ENCODE results near the gene RBMS1.

Gene RBMS1

GRCh38 chr2:160224507-160224906 is 269.1 kb downstream of the RBMS1 start:
- H3K27ac ChIP-seq (ENCODE audit: low read length): no peak overlapping the region
- no peaks in the 10 kb centered on the region for H3K9me3 ChIP-seq (ENCODE audit: control insufficient read depth in 1 of 2, low read length in 2 of 2)
- H3K4me3 ChIP-seq (ENCODE audit: low read depth in 1 of 2, low read length in 2 of 2): no peak overlapping the region
- peaks cover 0 to 12% of the 10 kb centered on the region in 2 donors for H3K36me3 ChIP-seq (ENCODE audit: control insufficient read depth in 1 of 2, insufficient read depth in 2 of 2, low read length in 2 of 2)
- peaks cover 0 to 7% of the 10 kb centered on the region in 2 donors for H3K4me1 ChIP-seq (ENCODE audit: control insufficient read depth in 1 of 2, insufficient read depth in 2 of 2, low read length in 2 of 2)
- no peaks in the 10 kb centered on the region for H3K27me3 ChIP-seq (ENCODE audit: low read depth, low read length)

DNA sequence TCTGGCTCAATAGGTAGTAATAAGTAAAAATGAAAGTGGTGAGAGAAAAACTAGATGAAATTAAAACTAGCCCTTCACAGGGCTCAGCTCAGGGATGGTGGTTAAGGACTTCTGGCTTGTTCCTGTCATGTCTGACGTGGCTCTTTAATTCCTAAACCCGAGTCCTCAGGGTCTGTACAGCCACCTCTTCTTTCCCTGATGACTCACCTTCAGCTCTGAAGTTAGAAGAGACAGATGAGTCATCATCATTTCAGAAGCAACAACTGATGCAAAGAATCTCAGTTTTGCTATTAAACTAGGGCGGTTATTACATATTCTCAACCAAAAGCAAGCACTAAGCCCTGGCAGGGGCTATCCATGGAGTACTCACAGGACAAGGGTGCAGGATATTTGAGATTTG is 269.5 kb downstream of the RBMS1 start:
- Histone ChIP-seq H3K27me3 (ENCODE audit: low read depth, low read length) (no peaks in the 10 kb centered on the region), H3K27ac (ENCODE audit: low read length) (no peak overlapping the region), H3K4me3 (ENCODE audit: low read depth in 1 of 2, low read length in 2 of 2) (no peak overlapping the region), H3K9me3 (ENCODE audit: control insufficient read depth in 1 of 2, low read length in 2 of 2) (no peaks in the 10 kb centered on the region), H3K4me1 (ENCODE audit: control insufficient read depth in 1 of 2, insufficient read depth in 2 of 2, low read length in 2 of 2) (peaks cover 0 to 7% of the 10 kb centered on the region in 2 donors), H3K36me3 (ENCODE audit: control insufficient read depth in 1 of 2, insufficient read depth in 2 of 2, low read length in 2 of 2) (peaks cover 0 to 12% of the 10 kb centered on the region in 2 donors)

GRCh38 chr2:160223560-160223959 is 270.0 kb downstream of the RBMS1 start:
- H3K4me3 ChIP-seq (ENCODE audit: low read depth in 1 of 2, low read length in 2 of 2): no peak overlapping the region
- peaks cover 0 to 7% of the 10 kb centered on the region in 2 donors for H3K4me1 ChIP-seq (ENCODE audit: control insufficient read depth in 1 of 2, insufficient read depth in 2 of 2, low read length in 2 of 2)
- H3K27ac ChIP-seq (ENCODE audit: low read length): no peak overlapping the region
- no peaks in the 10 kb centered on the region for H3K9me3 ChIP-seq (ENCODE audit: control insufficient read depth in 1 of 2, low read length in 2 of 2)
- peaks cover 0 to 12% of the 10 kb centered on the region in 2 donors for H3K36me3 ChIP-seq (ENCODE audit: control insufficient read depth in 1 of 2, insufficient read depth in 2 of 2, low read length in 2 of 2)
- H3K27me3 ChIP-seq (ENCODE audit: low read depth, low read length): no peaks in the 10 kb centered on the region

DNA sequence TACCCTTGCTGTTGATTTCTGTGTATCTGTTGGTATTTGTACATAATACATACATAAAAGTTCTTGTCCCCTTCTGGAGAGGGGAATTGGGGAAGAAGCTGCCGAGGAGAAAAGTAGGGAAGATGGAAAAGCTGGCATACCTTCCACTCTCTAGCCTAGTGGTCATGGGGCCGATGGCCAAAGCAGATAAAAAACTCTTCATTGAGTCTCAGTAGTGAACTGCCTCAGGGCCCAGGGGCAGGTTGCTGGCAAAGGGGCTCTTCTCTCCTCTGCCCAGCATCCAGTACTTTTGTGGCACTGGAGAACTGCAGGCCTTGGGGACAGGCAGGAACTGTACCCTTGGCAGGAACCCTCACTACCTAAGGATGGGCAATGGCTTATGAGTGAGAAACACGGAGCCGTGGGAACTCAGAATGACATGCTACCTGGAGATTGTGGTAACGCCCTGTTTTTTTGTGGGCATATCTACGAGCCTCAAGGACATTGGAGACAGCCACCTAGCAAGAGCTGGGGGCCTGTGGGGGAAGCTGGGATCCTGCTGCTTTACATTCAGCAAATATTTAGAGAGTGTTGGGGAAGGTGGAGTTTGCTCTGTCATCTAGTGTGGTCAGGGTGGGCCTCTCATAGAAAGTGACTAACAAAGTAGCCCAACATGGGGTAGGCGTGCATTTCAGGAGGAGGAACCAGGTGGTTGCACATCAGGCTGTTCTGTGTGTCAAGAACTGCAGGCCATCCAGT is 270.9 kb downstream of the RBMS1 start:
- no peak overlapping the region for H3K4me3 ChIP-seq (ENCODE audit: low read depth in 1 of 2, low read length in 2 of 2)
- H3K27me3 ChIP-seq (ENCODE audit: low read depth, low read length): no peaks in the 10 kb centered on the region
- H3K4me1 ChIP-seq (ENCODE audit: control insufficient read depth in 1 of 2, insufficient read depth in 2 of 2, low read length in 2 of 2): peaks cover 0 to 7% of the 10 kb centered on the region in 2 donors
- peaks cover 0 to 4% of the 10 kb centered on the region in 2 donors for H3K36me3 ChIP-seq (ENCODE audit: control insufficient read depth in 1 of 2, insufficient read depth in 2 of 2, low read length in 2 of 2)
- peak overlapping the region; percentile 81 for H3K27ac ChIP-seq (ENCODE audit: low read length)
- no peaks in the 10 kb centered on the region for H3K9me3 ChIP-seq (ENCODE audit: control insufficient read depth in 1 of 2, low read length in 2 of 2)

Data from muscle layer of duodenum (tissue), 2 donors.